Islet precursor cell (in vitro differentiated cells): ENCODE data around the gene EPS8L2.

Experiments
- DNase-seq: peaks from one replicate; pipeline ENCODE4 v3.0.0-alpha.2; 2018

The EPS8L2 gene

DNA sequence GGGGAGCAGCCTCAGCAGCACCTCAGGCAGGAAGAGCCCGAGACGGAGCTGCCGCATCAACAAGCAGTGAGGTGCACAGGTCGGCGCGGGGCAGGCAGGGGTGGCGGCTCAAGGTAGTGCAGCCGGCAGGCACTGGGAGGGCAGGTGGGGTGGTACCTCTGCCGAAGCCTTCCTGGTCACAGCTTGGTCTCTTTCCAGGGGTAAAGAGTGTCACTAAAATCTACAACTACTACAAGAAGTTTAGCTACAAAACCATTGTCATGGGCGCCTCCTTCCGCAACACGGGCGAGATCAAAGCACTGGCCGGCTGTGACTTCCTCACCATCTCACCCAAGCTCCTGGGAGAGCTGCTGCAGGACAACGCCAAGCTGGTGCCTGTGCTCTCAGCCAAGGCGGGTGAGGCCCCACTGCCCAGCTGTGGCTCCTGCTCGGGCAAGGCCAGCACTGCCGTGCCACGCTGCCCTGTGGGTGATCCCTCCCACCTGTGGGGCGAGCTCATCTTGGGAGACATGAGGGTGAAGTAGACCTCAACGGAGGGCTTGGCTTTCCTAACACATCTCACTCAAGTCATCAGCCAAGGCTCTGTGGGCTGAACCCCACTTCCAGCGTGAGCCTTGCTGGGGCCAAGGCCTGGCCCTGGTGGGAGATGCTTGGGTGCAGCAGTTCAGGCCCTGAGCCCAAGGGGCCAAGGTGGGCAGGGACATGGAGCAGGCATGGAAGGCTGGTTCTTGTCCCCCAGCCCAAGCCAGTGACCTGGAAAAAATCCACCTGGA, 57.7 kb downstream of the EPS8L2 start:
- DNase-seq: peak; percentile 52

- DNase-seq: no peak
These were observed 58.4 kb downstream of the EPS8L2 start for GRCh38 chr11:764322-765024.

GRCh38 chr11:765025-765801, 59.2 kb downstream of the EPS8L2 start:
- DNase-seq: peak; percentile 83

- no peak for DNase-seq
These were observed 59.7 kb downstream of the EPS8L2 start for GRCh38 chr11:765802-766091.

GRCh38 chr11:766106-766935, 60.3 kb downstream of the EPS8L2 start:
- no peak for DNase-seq

GRCh38 chr11:766936-767210, 60.8 kb downstream of the EPS8L2 start:
- no peak for DNase-seq

- DNase-seq: no peak
These were observed 61.2 kb downstream of the EPS8L2 start for GRCh38 chr11:767238-767637.

DNA sequence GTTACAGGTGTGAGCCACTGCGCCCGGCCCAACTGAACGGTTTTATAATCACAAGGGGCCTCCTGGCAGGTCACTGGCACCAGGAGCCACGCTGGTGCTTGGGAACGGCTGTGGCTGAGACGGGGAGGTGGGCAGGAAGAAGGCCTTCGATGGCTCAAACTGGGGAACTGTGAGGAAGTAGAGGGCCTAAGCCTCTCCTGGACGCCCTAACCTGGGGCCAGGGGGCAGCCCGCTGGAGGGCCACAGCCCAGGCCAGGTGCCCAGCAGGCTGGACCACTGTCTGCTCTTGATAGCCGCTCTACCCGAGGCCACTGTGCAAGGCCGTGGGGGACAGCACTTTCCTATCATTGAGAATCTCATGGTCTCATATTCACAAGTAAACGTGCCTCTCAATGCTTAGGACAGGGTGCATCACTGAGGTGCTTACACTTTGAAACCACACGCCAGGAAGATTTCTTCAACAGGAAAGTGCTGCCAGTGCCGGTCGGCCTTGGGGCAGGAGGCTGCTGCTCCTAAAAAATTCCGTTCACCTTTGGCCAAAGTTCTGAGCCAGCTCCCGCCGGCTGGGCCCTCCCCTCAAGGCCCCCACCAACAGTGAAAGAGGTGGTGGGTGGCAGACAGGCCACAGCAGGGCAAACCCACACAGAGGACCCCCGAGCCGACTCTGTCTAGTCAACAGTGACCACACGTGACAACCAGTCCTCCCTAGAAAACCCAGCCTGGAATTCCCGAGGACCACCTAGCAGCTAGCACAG, 64.0 kb downstream of the EPS8L2 start:
- DNase-seq: no peak

- DNase-seq: no peak
These were observed 64.9 kb downstream of the EPS8L2 start for GRCh38 chr11:770642-771616.

DNA sequence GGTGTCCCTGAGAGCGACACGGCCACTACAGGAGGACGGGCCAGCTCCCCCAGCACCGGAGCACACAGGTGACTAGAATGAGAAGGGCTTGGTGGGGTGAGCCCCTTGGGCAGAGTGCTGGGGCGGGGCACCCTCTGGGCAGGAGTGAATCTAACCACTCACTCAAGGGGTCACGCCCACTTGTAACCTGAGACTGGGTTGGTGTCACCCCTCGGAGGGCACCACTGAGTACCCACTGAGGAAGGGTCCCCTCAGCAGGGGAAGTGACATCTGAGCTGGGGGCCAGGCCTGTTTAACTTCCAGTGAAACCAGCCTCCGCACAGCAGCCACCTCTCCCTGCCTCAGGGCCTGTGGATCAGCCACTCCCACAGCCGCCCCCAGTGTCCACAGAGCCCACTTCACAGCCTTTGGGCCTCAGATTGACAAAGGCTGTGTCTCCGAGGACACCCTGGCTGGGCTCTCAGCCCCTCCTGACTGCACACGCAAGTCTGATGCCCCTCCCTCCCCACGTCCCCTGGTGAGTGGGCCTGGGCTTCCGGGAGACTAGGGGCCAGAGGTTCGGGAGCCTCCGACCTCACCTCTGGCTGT, 65.7 kb downstream of the EPS8L2 start:
- DNase-seq: no peak

GRCh38 chr11:772429-773390, 66.7 kb downstream of the EPS8L2 start:
- peak; percentile 60 for DNase-seq

- no peak for DNase-seq
These were observed 67.4 kb downstream of the EPS8L2 start for GRCh38 chr11:773425-773824.

GRCh38 chr11:773830-774229, 67.8 kb downstream of the EPS8L2 start:
- DNase-seq: no peak

DNA sequence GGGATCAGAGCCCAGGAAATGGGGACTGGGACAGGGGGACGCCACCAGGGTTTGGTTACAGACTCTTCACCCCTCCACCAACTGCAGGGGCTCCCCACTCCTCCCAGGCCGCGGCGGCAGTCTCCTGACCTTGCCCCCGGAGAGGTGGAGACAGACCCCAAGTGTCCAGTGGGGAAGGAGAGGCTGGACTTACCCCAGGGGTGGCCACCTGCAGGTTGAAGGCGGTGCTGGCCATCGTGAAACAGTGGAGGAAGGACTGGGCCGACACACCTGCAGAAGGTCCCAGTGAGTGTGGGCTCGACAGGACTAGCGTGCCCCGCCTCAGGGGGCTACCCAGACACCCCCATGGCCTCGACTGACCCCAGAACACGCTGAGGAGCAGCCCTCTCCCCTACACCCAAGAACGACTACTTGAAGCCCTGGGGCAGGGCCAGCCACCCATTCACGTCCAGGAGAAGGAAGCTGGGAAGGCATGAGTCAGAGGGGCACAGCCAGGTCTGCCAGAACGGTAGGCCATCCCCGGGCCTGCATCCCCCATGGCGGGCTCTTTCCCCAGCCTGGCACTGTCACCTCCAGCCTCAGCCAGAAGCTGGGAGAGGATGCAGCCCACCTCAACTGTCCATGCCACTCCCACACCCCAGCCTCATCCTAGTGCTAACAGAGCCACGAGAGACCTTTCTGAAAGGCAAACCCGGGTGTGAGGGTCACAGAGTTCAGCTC, 69.0 kb downstream of the EPS8L2 start:
- peak; percentile 62 for DNase-seq

DNA sequence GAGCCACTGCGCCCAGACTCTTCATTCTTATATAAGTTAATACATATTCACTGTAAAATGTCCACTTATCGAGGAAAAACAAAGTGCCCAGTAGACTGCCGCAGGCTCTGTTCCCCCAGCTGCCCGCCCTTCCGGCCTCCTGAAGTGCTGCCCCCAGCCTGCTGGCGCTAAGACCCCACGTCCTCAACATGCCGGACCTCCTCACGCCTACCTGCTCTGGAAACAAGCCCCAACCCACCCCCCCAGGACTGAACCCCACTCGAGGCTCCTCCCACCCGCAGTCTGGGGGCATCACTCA, 70.2 kb downstream of the EPS8L2 start:
- no peak for DNase-seq

GRCh38 chr11:776561-777287, 70.7 kb downstream of the EPS8L2 start:
- peak; percentile 72 for DNase-seq
